Measurements from ENCODE around the gene DDX21.

DNA sequence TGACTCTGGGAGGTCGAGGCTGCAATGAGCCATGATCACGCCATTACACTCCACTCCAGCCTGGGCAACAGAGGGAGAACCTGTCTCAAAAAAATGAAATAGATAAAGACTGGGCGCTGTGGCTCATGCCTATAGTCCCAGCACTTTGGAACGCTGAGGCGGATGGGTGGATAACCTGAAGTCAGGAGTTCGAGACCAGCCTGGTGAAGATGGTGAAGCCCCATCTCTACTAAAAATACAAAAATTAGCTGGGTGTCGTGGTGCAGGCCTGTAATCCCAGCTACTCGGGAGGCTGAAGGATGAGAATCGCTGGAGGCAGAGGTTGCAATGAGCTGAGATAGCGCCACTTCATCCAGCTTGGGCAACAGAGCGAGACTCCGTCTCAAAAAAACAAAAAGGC, 1.1 kb upstream of the DDX21 start:
- TF ChIP-seq GATAD2B (IDR thresholded peaks at IDR 0.05; ENCODE audit: borderline replicate concordance) (no peak), POLR2A (conservative IDR thresholded peaks at IDR 0.05) (no peak), NFIC (IDR thresholded peaks at IDR 0.05) (no peak), GTF2F1 (IDR thresholded peaks at IDR 0.05; ENCODE audit: low read depth, low read length) (no peak), ZFP36 (IDR thresholded peaks at IDR 0.05; ENCODE audit: low read depth, low read length, partially characterized antibody) (no peak)
- TF ChIP-seq, protein P1, sequence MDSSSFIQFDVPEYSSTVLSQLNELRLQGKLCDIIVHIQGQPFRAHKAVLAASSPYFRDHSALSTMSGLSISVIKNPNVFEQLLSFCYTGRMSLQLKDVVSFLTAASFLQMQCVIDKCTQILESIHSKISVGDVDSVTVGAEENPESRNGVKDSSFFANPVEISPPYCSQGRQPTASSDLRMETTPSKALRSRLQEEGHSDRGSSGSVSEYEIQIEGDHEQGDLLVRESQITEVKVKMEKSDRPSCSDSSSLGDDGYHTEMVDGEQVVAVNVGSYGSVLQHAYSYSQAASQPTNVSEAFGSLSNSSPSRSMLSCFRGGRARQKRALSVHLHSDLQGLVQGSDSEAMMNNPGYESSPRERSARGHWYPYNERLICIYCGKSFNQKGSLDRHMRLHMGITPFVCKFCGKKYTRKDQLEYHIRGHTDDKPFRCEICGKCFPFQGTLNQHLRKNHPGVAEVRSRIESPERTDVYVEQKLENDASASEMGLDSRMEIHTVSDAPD (CRISPR knock-in tag; IDR thresholded peaks at IDR 0.05), result no peak

All from K562 (cell line).